Fibroblast of lung (primary cell): Measurements from ENCODE around the gene RARS1.

Experiments used
- EZH2 ChIP-seq: IDR thresholded peaks from 2 replicates; pipeline ENCODE4 v1.5.1; 2012; ENCODE audit warnings: low read length, control low read depth, mild to moderate bottlenecking; ENCODE audit errors: missing control alignments
- TF ChIP-seq, protein P1 (sequence below), 2 donors: IDR thresholded peaks in 1 of 2; conservative IDR thresholded peaks in 1 of 2; 1 replicate in 1 of 2; 2 replicates in 1 of 2; pipeline ENCODE4 v1.5.1; 2011 to 2012; ENCODE audit warnings: low read length in 2 of 2, control low read depth in 1 of 2, inconsistent platforms in 1 of 2, low read depth in 1 of 2, mild to moderate bottlenecking in 1 of 2

DNA sequence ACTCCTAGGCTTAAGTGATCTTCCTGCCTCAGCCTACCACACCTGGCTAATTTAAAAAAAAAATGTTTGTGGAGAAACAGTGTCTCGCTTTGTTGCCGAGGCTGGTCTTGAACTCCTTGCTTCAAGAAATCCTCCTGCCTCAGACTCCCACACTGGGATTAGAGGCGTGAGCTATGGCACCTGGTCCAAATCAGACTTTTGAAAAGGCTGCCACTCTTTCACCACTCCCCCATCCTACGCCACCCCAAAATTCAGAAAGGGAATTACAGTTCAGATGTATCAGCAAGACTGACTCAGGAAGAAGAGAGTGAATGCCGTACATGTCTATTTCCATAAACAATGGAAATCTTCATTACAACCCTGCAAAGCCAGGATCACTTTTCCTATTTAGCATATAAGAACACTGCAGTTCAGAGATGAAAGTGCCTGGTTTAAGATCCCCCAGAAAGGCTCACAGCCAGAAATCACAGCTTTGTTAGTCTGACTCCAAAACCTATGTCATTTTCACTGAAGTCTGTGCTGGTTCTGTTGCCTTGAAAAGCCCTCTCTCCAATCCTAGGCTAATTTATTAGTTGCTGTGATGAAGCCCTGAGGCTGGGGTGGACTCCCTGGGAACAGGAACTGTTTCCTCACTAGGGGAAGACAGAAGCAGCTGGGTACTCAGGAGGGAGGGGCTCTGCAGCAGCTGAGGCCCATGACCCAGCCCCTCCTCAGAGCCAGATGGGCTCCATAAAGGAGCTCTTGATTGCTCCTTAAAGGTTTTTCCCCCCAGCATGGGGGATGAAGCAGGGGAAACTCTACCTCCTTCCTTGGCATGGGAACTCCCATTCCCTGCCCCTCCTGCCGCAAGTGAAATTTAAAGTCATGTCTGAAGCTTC, 46.0 kb downstream of the RARS1 start:
- TF ChIP-seq EZH2: no peak
- TF ChIP-seq, protein P1, sequence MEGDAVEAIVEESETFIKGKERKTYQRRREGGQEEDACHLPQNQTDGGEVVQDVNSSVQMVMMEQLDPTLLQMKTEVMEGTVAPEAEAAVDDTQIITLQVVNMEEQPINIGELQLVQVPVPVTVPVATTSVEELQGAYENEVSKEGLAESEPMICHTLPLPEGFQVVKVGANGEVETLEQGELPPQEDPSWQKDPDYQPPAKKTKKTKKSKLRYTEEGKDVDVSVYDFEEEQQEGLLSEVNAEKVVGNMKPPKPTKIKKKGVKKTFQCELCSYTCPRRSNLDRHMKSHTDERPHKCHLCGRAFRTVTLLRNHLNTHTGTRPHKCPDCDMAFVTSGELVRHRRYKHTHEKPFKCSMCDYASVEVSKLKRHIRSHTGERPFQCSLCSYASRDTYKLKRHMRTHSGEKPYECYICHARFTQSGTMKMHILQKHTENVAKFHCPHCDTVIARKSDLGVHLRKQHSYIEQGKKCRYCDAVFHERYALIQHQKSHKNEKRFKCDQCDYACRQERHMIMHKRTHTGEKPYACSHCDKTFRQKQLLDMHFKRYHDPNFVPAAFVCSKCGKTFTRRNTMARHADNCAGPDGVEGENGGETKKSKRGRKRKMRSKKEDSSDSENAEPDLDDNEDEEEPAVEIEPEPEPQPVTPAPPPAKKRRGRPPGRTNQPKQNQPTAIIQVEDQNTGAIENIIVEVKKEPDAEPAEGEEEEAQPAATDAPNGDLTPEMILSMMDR (conservative IDR thresholded peaks at IDR 0.05 in 1 of 2, IDR thresholded peaks at IDR 0.05 in 1 of 2; ENCODE audit: low read depth in 1 of 2, low read length in 2 of 2): no peak
